Activated CD8-positive, alpha-beta memory T cell treated with anti-CD3 and anti-CD28 coated beads, Interleukin-2, amount 50 U/mL, for 24 hours (primary cell): Measurements from ENCODE around the gene RARS1.
"Not testable (repeated sequence)": the region's sequence is repeated elsewhere in the genome, so short reads cannot be mapped to it uniquely, and the experiment has no call there.

ENCODE experiments used
- DNase-seq: peaks from one replicate; pipeline ENCODE4 v3.0.0-alpha.2; 2020; ENCODE audit errors: extremely low read depth

Gene RARS1

GRCh38 chr5:168481330-168481788, 4.9 kb upstream of the RARS1 start:
- no peak for DNase-seq

- no peak for DNase-seq
Measured at GRCh38 chr5:168482361-168482760, 3.9 kb upstream of the RARS1 start.

- no peak for DNase-seq
Measured at GRCh38 chr5:168489059-168489458, 2.8 kb downstream of the RARS1 start.

- DNase-seq: no peak
Measured at GRCh38 chr5:168494057-168494555, 7.8 kb downstream of the RARS1 start.

DNA sequence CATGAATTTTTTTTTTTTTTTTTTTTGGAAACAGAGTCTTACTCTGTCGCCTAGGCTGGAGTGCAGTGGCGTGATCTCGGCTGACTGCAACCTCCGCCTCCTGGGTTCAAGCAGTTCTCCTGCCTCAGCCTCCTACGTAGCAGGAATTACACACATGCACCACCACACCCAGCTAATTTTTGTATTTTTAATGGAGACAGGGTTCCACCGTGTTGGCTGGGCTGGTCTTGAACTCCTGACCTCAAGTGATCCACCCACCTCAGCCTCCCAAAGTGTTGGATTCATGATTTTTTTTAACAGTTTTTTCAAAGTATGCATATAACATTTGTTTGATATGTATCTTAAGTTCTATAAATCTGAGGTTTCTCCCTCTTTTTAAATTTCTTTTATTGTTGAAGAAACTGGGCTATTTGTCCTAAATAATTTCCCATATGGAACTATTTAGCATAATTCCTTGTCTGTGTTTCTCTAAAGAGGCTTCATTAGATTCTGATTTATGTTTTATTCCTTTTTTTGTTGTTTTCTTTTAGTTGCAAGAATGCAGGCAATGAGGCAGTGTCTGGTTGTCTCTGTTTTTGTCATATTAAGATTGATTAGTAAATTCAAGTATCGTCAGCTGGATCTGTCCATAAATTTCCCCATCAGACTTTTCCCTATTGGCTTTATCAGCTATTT, 16.4 kb downstream of the RARS1 start:
- DNase-seq: no peak

DNA sequence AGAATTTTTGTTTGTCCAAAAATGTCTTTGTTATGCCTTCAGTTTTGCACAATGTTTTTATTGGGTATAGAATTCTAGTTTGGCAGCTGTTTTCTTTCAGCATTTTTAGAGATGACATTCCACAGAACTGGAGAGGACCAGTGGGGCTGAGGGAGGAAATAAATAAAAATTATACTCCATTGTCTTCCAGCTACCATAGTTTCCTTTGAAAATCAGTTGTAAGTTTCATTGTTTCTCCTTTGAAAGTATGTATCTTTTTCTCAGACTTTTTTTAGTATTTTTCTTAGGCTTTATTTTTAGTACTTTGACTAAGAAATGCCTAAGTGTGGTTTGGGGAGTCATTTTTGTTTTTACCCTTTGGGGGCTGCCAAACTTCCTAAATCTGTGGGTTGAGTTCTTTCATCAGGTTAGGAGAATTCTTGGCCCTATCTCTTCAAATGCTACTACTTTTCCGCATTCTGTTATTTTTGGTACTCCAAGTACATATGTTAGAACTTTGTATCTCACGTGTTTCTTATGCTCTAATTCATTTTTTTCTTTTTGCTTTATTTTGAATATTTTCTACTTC, 27.7 kb downstream of the RARS1 start:
- no peak for DNase-seq

GRCh38 chr5:168525856-168526255, 39.6 kb downstream of the RARS1 start:
- DNase-seq: no peak

GRCh38 chr5:168527756-168528295, 41.6 kb downstream of the RARS1 start:
- no peak for DNase-seq

GRCh38 chr5:168528521-168529373, 42.5 kb downstream of the RARS1 start, which contains the start of gene FBLL1:
TSS of gene FBLL1 (plus strand) at chr5:168529305. CDS start at chr5:168529505, 200 bp downstream.
- no peak for DNase-seq

DNA sequence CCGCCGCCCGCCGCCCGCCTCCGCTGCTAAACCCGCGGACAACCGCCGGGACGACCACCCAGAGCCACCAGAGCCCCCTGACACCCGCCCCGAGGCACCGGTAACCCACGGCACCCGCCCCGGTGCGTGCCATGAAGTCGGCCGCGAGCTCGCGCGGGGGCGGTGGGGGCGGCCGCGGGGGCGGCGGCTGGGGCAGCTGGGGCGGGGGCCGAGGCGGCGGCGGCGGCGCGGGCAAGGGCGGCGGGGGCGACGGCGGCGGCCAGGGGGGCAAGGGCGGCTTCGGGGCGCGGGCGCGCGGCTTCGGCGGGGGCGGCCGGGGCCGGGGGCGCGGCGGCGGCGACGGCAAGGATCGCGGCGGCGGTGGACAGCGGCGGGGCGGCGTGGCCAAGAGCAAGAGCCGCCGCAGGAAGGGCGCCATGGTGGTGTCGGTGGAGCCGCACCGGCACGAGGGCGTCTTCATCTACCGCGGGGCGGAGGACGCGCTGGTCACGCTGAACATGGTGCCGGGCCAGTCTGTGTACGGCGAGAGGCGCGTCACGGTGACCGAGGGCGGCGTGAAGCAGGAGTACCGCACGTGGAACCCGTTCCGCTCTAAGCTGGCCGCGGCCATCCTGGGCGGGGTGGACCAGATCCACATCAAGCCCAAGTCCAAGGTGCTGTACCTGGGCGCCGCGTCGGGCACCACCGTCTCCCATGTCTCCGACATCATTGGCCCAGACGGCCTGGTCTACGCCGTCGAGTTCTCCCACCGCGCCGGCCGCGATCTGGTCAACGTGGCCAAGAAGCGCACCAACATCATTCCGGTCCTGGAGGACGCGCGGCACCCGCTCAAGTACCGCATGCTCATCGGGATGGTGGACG, 43.3 kb downstream of the RARS1 start:
- no peak for DNase-seq

DNA sequence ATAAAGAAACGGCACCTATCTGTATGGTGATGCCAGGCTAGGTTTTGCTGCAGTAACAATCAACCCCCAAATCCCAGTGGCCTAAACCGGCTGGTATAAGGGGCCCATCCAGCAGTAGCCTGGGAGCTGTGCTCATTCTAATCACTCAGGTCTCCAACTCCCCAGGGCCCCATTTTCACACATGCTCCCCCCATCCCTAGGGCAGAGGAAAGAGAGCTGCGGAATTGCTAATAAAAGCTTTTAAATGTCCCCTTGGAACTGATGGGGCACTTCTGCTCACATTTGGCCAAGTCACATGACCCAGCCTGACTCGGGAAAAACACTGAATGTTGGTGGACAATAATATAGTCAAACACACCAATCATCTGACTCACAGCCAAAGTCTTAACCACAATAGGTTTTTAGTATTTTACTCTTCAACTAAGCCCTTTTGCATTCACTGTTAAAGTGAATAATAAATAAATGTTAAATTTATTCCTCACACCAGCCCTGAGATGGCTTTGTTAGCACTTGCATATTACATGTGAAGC, 44.4 kb downstream of the RARS1 start:
- no peak for DNase-seq

DNA sequence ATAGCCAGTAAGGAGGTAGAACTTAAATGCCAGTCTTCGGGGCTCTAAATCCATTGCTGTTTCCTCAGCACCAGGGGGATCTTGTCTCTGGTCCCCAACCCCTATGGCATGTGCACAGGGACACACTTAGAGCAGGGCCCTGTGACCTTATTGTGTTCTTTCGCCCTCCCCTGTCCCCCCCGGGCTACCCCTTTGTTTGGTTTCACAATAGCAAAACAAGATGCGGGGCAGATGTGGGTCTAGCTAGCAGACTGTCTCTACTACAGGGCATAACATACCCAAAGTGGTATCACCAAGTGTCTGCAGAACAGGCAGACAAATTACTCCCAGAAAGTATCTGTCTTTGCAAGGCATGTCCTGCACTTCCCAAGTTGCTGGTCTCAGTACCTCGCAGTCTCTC, 44.9 kb downstream of the RARS1 start:
- DNase-seq: no peak

DNA sequence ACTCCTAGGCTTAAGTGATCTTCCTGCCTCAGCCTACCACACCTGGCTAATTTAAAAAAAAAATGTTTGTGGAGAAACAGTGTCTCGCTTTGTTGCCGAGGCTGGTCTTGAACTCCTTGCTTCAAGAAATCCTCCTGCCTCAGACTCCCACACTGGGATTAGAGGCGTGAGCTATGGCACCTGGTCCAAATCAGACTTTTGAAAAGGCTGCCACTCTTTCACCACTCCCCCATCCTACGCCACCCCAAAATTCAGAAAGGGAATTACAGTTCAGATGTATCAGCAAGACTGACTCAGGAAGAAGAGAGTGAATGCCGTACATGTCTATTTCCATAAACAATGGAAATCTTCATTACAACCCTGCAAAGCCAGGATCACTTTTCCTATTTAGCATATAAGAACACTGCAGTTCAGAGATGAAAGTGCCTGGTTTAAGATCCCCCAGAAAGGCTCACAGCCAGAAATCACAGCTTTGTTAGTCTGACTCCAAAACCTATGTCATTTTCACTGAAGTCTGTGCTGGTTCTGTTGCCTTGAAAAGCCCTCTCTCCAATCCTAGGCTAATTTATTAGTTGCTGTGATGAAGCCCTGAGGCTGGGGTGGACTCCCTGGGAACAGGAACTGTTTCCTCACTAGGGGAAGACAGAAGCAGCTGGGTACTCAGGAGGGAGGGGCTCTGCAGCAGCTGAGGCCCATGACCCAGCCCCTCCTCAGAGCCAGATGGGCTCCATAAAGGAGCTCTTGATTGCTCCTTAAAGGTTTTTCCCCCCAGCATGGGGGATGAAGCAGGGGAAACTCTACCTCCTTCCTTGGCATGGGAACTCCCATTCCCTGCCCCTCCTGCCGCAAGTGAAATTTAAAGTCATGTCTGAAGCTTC, 46.0 kb downstream of the RARS1 start:
- DNase-seq: no peak

- DNase-seq: not testable (repeated sequence)
Measured at GRCh38 chr5:168534351-168534750, 48.1 kb downstream of the RARS1 start.

DNA sequence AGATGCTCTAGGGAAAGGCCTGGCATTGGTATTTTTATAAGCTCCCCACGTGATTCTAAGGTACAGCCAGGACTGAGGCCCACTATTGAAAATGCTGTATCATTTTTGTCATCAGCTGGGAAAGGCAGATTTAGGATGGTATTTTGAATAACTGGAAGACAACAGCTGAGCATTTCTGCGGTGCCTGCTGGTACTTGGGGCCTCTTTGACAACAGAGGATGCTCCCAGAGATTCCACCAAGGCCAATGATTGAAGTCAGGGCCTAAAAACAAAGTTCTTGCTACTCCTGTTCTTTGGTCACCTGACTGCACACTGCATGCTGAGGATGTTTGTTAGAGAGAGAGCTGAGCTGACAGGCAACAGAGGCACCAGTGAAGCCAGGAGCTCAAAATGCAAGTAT, 50.9 kb downstream of the RARS1 start:
- no peak for DNase-seq

DNA sequence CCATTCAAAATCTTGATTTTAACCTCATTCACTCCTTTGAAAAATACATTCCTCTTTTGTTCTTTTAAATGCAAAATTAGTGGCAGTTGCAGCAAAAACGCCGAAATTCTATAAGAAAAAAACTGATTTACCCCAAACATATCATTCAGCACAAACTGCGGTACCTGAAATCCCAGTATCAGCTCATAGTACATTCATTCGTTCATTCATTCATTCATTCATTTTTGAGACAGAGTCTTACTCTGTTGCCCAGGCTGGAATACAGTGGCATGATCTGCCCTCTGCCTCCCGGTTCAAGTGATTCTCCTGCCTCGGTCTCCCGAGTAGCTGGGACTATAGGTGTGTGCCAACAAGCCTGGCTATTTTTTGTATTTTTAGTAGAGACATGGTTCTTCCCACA, 63.3 kb downstream of the RARS1 start:
- no peak for DNase-seq

GRCh38 chr5:168550656-168551055, 64.4 kb downstream of the RARS1 start:
- DNase-seq: no peak

- no peak for DNase-seq
Measured at GRCh38 chr5:168552146-168552545, 65.9 kb downstream of the RARS1 start.

- DNase-seq: no peak
Measured at GRCh38 chr5:168553377-168554130, 67.3 kb downstream of the RARS1 start.
